ENCODE measurements around the gene HTRA1. TPM values are rescaled to one million over a fixed set of nuclear protein-coding genes. Genes with fewer than 3 reads are reported as not detected.

Gene HTRA1
- total RNA-seq, 2 donors from 2014 or later, result 8.9 to 26.9 TPM

GRCh38 chr10:122485670-122486069 is 24.3 kb downstream of the HTRA1 start:
- H3K9ac ChIP-seq (ENCODE audit: low read depth in 2 of 2, low read length in 2 of 2), result no peak overlapping the region
- no peaks in the 10 kb centered on the region for H3K27me3 ChIP-seq
- no peaks in the 10 kb centered on the region for H3K4me1 ChIP-seq
- intact Hi-C loops (cut with DNase I), result no loop called here
- TF ChIP-seq CTCF (IDR thresholded peaks at IDR 0.05), result no peak
- H3K9me3 ChIP-seq, result no peaks in the 10 kb centered on the region
- H3K4me3 ChIP-seq, result no peak overlapping the region
- no peak overlapping the region for H3K27ac ChIP-seq
- H3K36me3 ChIP-seq, result no peaks in the 10 kb centered on the region
- no peak for DNase-seq

- no peak overlapping the region for H3K9ac ChIP-seq (ENCODE audit: low read depth in 2 of 2, low read length in 2 of 2)
- TF ChIP-seq CTCF (IDR thresholded peaks at IDR 0.05), result no peak
- no peaks in the 10 kb centered on the region for H3K9me3 ChIP-seq
- no peaks in the 10 kb centered on the region for H3K27me3 ChIP-seq
- DNase-seq, result no peak
- intact Hi-C loops (cut with DNase I), result no loop called here
- H3K4me3 ChIP-seq, result no peak overlapping the region
- H3K4me1 ChIP-seq, result no peaks in the 10 kb centered on the region
- H3K36me3 ChIP-seq, result no peaks in the 10 kb centered on the region
- H3K27ac ChIP-seq, result no peak overlapping the region
These were observed 25.2 kb downstream of the HTRA1 start for GRCh38 chr10:122486406-122487080.

DNA sequence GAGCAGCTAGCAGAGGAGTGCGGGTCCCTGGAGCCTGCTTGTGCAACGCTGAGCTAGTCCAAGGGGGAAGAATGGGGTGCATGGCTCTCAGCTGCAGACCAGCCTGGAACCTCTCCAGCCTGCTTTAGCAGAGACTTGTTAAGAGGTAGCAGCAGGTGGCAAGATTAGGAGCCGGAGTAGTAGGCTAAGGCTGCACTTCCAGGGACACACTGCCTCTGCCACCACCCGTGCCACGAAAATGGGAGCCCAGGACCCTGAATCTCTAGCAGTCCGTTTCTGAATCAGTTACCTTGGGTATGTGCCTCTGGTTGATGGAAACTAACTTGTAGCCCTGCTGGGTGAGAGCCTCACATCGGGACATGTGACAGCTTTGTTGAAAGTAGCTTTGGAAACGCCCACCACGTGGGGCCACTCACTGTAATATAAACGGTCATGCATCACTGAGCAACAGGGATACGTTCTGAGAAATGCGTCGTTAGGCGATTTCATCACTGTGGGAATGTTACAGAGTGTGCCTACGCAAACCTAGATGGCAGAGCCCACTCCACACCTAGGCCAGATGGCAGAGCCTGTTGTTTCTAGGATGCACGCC is 25.9 kb downstream of the HTRA1 start:
- no peak for TF ChIP-seq CTCF (IDR thresholded peaks at IDR 0.05)
- no peaks in the 10 kb centered on the region for H3K27me3 ChIP-seq
- intact Hi-C loops (cut with DNase I), result no loop called here
- H3K27ac ChIP-seq, result no peak overlapping the region
- no peaks in the 10 kb centered on the region for H3K9me3 ChIP-seq
- H3K4me3 ChIP-seq, result no peak overlapping the region
- H3K9ac ChIP-seq (ENCODE audit: low read depth in 2 of 2, low read length in 2 of 2), result no peak overlapping the region
- no peaks in the 10 kb centered on the region for H3K4me1 ChIP-seq
- no peak for DNase-seq
- no peaks in the 10 kb centered on the region for H3K36me3 ChIP-seq

- H3K36me3 ChIP-seq, result no peaks in the 10 kb centered on the region
- H3K9me3 ChIP-seq, result no peaks in the 10 kb centered on the region
- no peak for TF ChIP-seq CTCF (IDR thresholded peaks at IDR 0.05)
- H3K4me1 ChIP-seq, result no peaks in the 10 kb centered on the region
- no peak for DNase-seq
- no peak overlapping the region for H3K27ac ChIP-seq
- intact Hi-C loops (cut with DNase I), result no loop called here
- no peaks in the 10 kb centered on the region for H3K27me3 ChIP-seq
- H3K4me3 ChIP-seq, result no peak overlapping the region
- H3K9ac ChIP-seq (ENCODE audit: low read depth in 2 of 2, low read length in 2 of 2), result no peak overlapping the region
These were observed 28.9 kb downstream of the HTRA1 start for GRCh38 chr10:122490268-122490667.

- intact Hi-C loops (cut with DNase I), result no loop called here
- no peaks in the 10 kb centered on the region for H3K27me3 ChIP-seq
- no peak overlapping the region for H3K4me3 ChIP-seq
- H3K9ac ChIP-seq (ENCODE audit: low read depth in 2 of 2, low read length in 2 of 2), result no peak overlapping the region
- H3K4me1 ChIP-seq, result no peaks in the 10 kb centered on the region
- DNase-seq, result no peak
- TF ChIP-seq CTCF (IDR thresholded peaks at IDR 0.05), result no peak
- H3K27ac ChIP-seq, result no peak overlapping the region
- H3K36me3 ChIP-seq, result no peaks in the 10 kb centered on the region
- no peaks in the 10 kb centered on the region for H3K9me3 ChIP-seq
These were observed 29.7 kb downstream of the HTRA1 start for GRCh38 chr10:122490786-122491680.

Data from colonic mucosa (tissue), 4 donors.